ENCODE data around the gene ERVW-1. TPM values are rescaled to one million over a fixed set of nuclear protein-coding genes. Genes with fewer than 3 reads are reported as not detected.

ERVW-1 gene
- total and polyA plus RNA-seq, 2 experiments from 2014 or later: 0.07 TPM; not detected in 1

GRCh38 chr7:92513167-92513902 is 35.6 kb upstream of the ERVW-1 start:
- no peaks in the 10 kb centered on the region for H3K4me1 Mint-ChIP-seq
- H3K36me3 Mint-ChIP-seq (ENCODE audit: low read depth): peaks cover 18% of the 10 kb centered on the region; the same call in 2 of the 3 replicates
- no peaks in the 10 kb centered on the region for H3K27me3 ChIP-seq (ENCODE audit: insufficient read depth)
- no peak for DNase-seq (ENCODE audit: low spot score)
- no peak overlapping the region for H3K4me2 ChIP-seq
- H3K27me3 Mint-ChIP-seq (ENCODE audit: insufficient read depth, low read depth, poor library complexity): no peaks in the 10 kb centered on the region
- H3K27ac Mint-ChIP-seq: no peak overlapping the region
- H3K9me3 Mint-ChIP-seq: no peaks in the 10 kb centered on the region
- peaks cover 18% of the 10 kb centered on the region; the same call in 1 of the 2 replicates for H3K36me3 ChIP-seq (ENCODE audit: insufficient read depth)
- no peaks in the 10 kb centered on the region; the same call in 1 of the 2 replicates for H4K20me1 ChIP-seq (replicated peaks; ENCODE audit: insufficient read depth)
- H3K27ac ChIP-seq (ENCODE audit: low read depth): no peak overlapping the region
- H3K9me2 ChIP-seq (ENCODE audit: insufficient read depth): no peaks in the 10 kb centered on the region
- H3F3A ChIP-seq (replicated peaks; ENCODE audit: low read depth): no peaks in the 10 kb centered on the region
- no peak for ATAC-seq
- H2AFZ ChIP-seq: no peak overlapping the region
- no peak overlapping the region for H3K4me3 Mint-ChIP-seq
- no peak overlapping the region for H3K4me3 ChIP-seq
- H3K4me1 ChIP-seq (ENCODE audit: insufficient read depth): no peaks in the 10 kb centered on the region
- no peak for TF ChIP-seq NANOG (IDR thresholded peaks at IDR 0.05; ENCODE audit: borderline replicate concordance)
- no peak for TF ChIP-seq EZH2 (IDR thresholded peaks at IDR 0.05; ENCODE audit: low read depth, unreplicated experiment)
- TF ChIP-seq REST (IDR thresholded peaks at IDR 0.05; ENCODE audit: unreplicated experiment): no peak
- no peak for TF ChIP-seq ZNF462 (CRISPR knock-in tag; IDR thresholded peaks at IDR 0.05)
- no peak for TF ChIP-seq ZNF331 (CRISPR knock-in tag; IDR thresholded peaks at IDR 0.05; ENCODE audit: low read depth)
- TF ChIP-seq JUNB (IDR thresholded peaks at IDR 0.05; ENCODE audit: unreplicated experiment): no peak
- TF ChIP-seq ETS1 (IDR thresholded peaks at IDR 0.05): no peak
- TF ChIP-seq CTCF (conservative IDR thresholded peaks at IDR 0.05; ENCODE audit: low read depth in 2 of 2): no peak
- no peak for TF ChIP-seq STAT1 (IDR thresholded peaks at IDR 0.05; ENCODE audit: unreplicated experiment)
- TF ChIP-seq EZH2phosphoT487 (IDR thresholded peaks at IDR 0.05; ENCODE audit: unreplicated experiment): no peak
- no peak for TF ChIP-seq CREB1 (CRISPR knock-in tag; IDR thresholded peaks at IDR 0.05; ENCODE audit: low read depth)
- TF ChIP-seq ZNF114 (CRISPR knock-in tag; IDR thresholded peaks at IDR 0.05): no peak
- TF ChIP-seq POLR2AphosphoS5 (IDR thresholded peaks at IDR 0.05; ENCODE audit: low read depth): no peak
- H3K79me2 ChIP-seq (replicated peaks; ENCODE audit: insufficient read depth): no peaks in the 10 kb centered on the region
